ENCODE results near the gene PCBP3. TPM values are rescaled to one million over a fixed set of nuclear protein-coding genes. Genes with fewer than 3 reads are reported as not detected.
A peak's percentile ranks its signal among the peaks of the same experiment; 100 is the strongest.

Gene PCBP3
- total RNA-seq, 1 donor from 2014 or later: 4.6 TPM

GRCh38 chr21:45966791-45967394 is 323.4 kb downstream of the PCBP3 start:
- no peak overlapping the region for H3K4me2 ChIP-seq
- no peak overlapping the region for H3K9ac ChIP-seq
- no peaks in the 10 kb centered on the region for H3K36me3 ChIP-seq
- no peak for DNase-seq (ENCODE audit: low spot score)
- no peaks in the 10 kb centered on the region for H3F3A ChIP-seq (ENCODE audit: low read depth)
- Mint-ChIP-seq H3K4me1 (peaks cover 5% of the 10 kb centered on the region), H3K27me3 (ENCODE audit: insufficient read depth, low read depth) (peaks cover 5% of the 10 kb centered on the region), H3K36me3 (no peaks in the 10 kb centered on the region), H3K9me3 (peaks cover 21% of the 10 kb centered on the region), H3K4me3 (no peak overlapping the region), H3K27ac (no peak overlapping the region)
- no peak overlapping the region for H3K4me3 ChIP-seq
- TF ChIP-seq EZH2 (IDR thresholded peaks at IDR 0.05): no peak
- no peak for TF ChIP-seq CTCF (IDR thresholded peaks at IDR 0.05)
- no peak for TF ChIP-seq EZH2phosphoT487 (IDR thresholded peaks at IDR 0.05)
- no peaks in the 10 kb centered on the region for H4K20me1 ChIP-seq (ENCODE audit: low read depth)
- no peak overlapping the region for H3K27ac ChIP-seq
- H2AFZ ChIP-seq (replicated peaks): no peak overlapping the region
- H3K4me1 ChIP-seq: no peaks in the 10 kb centered on the region
- H3K79me2 ChIP-seq (ENCODE audit: low read depth): no peaks in the 10 kb centered on the region
- H3K27me3 ChIP-seq: peaks cover 12% of the 10 kb centered on the region
- peaks cover under 1% of the 10 kb centered on the region for H3K9me3 ChIP-seq (ENCODE audit: low read depth)

DNA sequence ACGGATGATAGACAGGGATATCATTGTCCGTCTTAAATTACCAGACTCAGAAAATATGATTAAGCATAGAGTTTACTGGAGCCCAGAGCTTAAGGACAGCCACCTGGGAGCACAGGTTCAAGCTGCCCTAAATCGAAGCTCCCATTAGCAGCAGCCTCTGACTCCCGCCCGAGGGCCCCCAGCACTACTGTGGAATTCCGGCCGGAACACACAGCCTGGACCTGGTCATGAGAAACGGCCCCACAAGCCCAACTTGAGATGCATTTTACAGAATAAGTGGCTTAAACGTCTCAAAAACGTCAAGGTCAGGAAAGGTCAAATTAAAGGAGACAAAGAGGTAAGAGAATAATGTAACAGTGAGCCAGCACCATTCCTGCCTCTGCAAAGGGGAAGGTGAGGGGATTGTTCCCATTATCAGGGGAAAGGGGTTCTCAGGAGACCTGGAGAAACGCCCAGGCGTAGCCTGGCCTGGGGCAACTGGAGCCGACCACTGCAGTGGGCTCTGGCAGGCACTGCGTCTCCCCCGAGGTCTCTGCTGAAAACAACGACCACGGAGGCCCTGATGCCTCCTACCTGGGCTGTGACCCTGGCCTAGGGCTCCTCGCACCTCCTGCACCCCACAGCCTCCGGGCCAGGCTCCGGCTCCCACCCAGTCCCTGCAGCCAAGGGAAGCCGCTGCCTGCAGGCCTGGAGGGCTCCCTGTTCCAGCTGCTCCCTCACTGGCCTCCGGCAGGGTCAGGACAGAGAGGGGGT is 326.6 kb downstream of the PCBP3 start:
- no peaks in the 10 kb centered on the region for H3K9me3 ChIP-seq (ENCODE audit: low read depth)
- no peaks in the 10 kb centered on the region for H3K9me3 Mint-ChIP-seq
- no peak overlapping the region for H3K4me3 Mint-ChIP-seq
- no peaks in the 10 kb centered on the region for H3K36me3 ChIP-seq
- no peaks in the 10 kb centered on the region for H3K79me2 ChIP-seq (ENCODE audit: low read depth)
- H4K20me1 ChIP-seq (ENCODE audit: low read depth): no peaks in the 10 kb centered on the region
- H3K4me1 Mint-ChIP-seq: peaks cover 15% of the 10 kb centered on the region
- H3K4me3 ChIP-seq: no peak overlapping the region
- H3K27me3 Mint-ChIP-seq (ENCODE audit: insufficient read depth, low read depth): peaks cover 2% of the 10 kb centered on the region
- H3K4me2 ChIP-seq: no peak overlapping the region
- peaks cover 44% of the 10 kb centered on the region for H3K27me3 ChIP-seq
- no peak for TF ChIP-seq EZH2 (IDR thresholded peaks at IDR 0.05)
- no peak for TF ChIP-seq EZH2phosphoT487 (IDR thresholded peaks at IDR 0.05)
- TF ChIP-seq CTCF (IDR thresholded peaks at IDR 0.05): no peak
- H3K27ac Mint-ChIP-seq: no peak overlapping the region
- peak overlapping the region; percentile 46 for H2AFZ ChIP-seq (replicated peaks)
- H3K36me3 Mint-ChIP-seq: no peaks in the 10 kb centered on the region
- no peak overlapping the region for H3K9ac ChIP-seq
- no peak for DNase-seq (ENCODE audit: low spot score)
- H3F3A ChIP-seq (ENCODE audit: low read depth): peaks cover 10% of the 10 kb centered on the region
- H3K27ac ChIP-seq: no peak overlapping the region
- peaks cover 20% of the 10 kb centered on the region for H3K4me1 ChIP-seq

- TF ChIP-seq EZH2 (IDR thresholded peaks at IDR 0.05) (no peak), CTCF (IDR thresholded peaks at IDR 0.05) (peak; percentile 89), EZH2phosphoT487 (IDR thresholded peaks at IDR 0.05) (no peak)
- no peak overlapping the region for H3K4me3 Mint-ChIP-seq
- H3K4me1 Mint-ChIP-seq: peaks cover 23% of the 10 kb centered on the region
- Histone ChIP-seq H3K36me3 (no peaks in the 10 kb centered on the region), H3K79me2 (ENCODE audit: low read depth) (no peaks in the 10 kb centered on the region), H3K9ac (no peak overlapping the region), H3F3A (ENCODE audit: low read depth) (peaks cover 10% of the 10 kb centered on the region), H3K4me1 (peaks cover 20% of the 10 kb centered on the region), H2AFZ (replicated peaks) (peak overlapping the region; percentile 46), H3K4me2 (no peak overlapping the region), H3K9me3 (ENCODE audit: low read depth) (no peaks in the 10 kb centered on the region), H3K27ac (no peak overlapping the region), H4K20me1 (ENCODE audit: low read depth) (no peaks in the 10 kb centered on the region), H3K4me3 (no peak overlapping the region), H3K27me3 (peaks cover 53% of the 10 kb centered on the region)
- H3K27me3 Mint-ChIP-seq (ENCODE audit: insufficient read depth, low read depth): peaks cover 9% of the 10 kb centered on the region
- peak; percentile 82 for DNase-seq (ENCODE audit: low spot score)
- H3K9me3 Mint-ChIP-seq: no peaks in the 10 kb centered on the region
- H3K36me3 Mint-ChIP-seq: no peaks in the 10 kb centered on the region
- no peak overlapping the region for H3K27ac Mint-ChIP-seq
These were observed 327.4 kb downstream of the PCBP3 start for GRCh38 chr21:45970674-45971615.
